Measurements from ENCODE around the gene PGGHG.
A peak's percentile ranks its signal among the peaks of the same experiment; 100 is the strongest.

PGGHG gene

GRCh38 chr11:288478-289397 is at the start of gene PGGHG:
TSS of gene PGGHG (plus strand) at chr11:289126. CDS start at chr11:289817, 691 bp downstream.
- no peak for TF ChIP-seq CTCF (IDR thresholded peaks at IDR 0.05; ENCODE audit: low read depth, low read length)
- H3K4me3 ChIP-seq (ENCODE audit: low read depth, low read length) = peak within 1 kb of the TSS; percentile 43
- no peak for DNase-seq (ENCODE audit: low read depth, low spot score)
- in situ Hi-C loops (cut with HindIII; ENCODE audit: low sequenced_read_pairs) = no loop called here

DNA sequence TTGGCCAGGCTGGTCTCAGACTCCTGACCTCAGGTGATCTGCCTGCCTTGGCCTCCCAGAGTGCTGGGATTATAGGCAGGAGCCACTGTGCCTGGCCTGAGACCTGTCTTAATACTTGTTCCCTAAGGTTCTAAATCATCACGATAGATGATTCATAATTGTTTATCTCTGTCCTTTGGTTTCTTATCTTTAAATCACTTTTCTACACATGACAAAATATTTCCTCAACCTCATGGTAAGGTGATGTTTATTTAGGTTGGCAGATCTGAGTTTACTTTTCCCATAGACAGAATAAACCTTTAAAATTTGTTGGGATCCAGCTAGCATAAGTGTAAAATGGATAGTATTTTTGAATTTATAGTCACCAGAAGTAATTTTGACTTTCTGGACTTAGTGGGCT is 48.6 kb upstream of the PGGHG start:
- no peak for TF ChIP-seq CTCF (IDR thresholded peaks at IDR 0.05; ENCODE audit: low read depth, low read length)
- no peak for DNase-seq (ENCODE audit: low read depth, low spot score)
- in situ Hi-C loops (cut with HindIII; ENCODE audit: low sequenced_read_pairs) = no loop called here
- no peak overlapping the region for H3K4me3 ChIP-seq (ENCODE audit: low read depth, low read length)

- DNase-seq (ENCODE audit: low read depth, low spot score) = no peak
- TF ChIP-seq CTCF (IDR thresholded peaks at IDR 0.05; ENCODE audit: low read depth, low read length) = no peak
- no peak overlapping the region for H3K4me3 ChIP-seq (ENCODE audit: low read depth, low read length)
- in situ Hi-C loops (cut with HindIII; ENCODE audit: low sequenced_read_pairs) = no loop called here
Measured at GRCh38 chr11:241634-242033, 47.3 kb upstream of the PGGHG start.

DNA sequence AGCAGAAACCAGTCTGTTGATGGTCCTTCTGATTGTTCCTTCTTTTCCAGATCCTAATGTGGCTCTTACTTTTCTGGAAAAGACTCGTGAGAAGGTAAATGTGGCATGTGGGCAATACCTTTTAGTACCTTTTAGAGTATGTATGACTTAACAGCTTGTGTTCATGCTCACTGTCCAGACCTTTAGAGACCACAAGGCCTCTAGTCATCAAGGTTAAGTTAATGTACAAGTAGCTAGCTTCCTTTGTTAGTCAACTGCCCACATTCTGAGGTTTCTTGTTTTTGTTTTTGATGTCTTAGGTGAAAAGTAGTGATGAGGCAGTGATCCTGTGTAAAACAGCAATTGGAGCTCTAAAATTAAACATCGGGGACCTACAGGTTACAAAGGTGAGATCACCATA is 44.5 kb upstream of the PGGHG start:
- H3K4me3 ChIP-seq (ENCODE audit: low read depth, low read length) = no peak overlapping the region
- TF ChIP-seq CTCF (IDR thresholded peaks at IDR 0.05; ENCODE audit: low read depth, low read length) = no peak
- in situ Hi-C loops (cut with HindIII; ENCODE audit: low sequenced_read_pairs) = no loop called here
- no peak for DNase-seq (ENCODE audit: low read depth, low spot score)

- DNase-seq (ENCODE audit: low read depth, low spot score) = no peak
- TF ChIP-seq CTCF (IDR thresholded peaks at IDR 0.05; ENCODE audit: low read depth, low read length) = no peak
- no peak overlapping the region for H3K4me3 ChIP-seq (ENCODE audit: low read depth, low read length)
- in situ Hi-C loops (cut with HindIII; ENCODE audit: low sequenced_read_pairs) = no loop called here
Measured at GRCh38 chr11:249062-249461, 39.9 kb upstream of the PGGHG start.

DNA sequence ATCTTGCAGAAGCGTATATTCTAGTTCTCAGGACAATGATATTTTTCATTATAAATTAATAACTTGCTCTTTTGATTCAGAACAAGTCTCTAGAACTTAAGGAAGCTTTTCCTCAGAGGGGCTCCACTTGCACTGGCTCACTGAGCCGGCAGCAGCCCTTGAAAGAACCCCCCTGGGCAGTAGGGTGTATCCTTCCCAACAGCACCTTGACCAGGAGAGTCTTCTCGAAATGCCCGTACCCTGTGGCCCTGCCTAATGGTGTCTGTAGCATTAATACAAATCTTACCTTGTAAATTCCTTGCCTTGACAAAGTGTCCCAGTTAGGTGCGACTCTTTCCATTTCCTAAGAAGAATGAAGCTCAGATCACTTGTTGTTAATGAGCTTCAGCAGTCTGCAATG is 38.7 kb upstream of the PGGHG start:
- in situ Hi-C loops (cut with HindIII; ENCODE audit: low sequenced_read_pairs) = no loop called here
- H3K4me3 ChIP-seq (ENCODE audit: low read depth, low read length) = no peak overlapping the region
- no peak for DNase-seq (ENCODE audit: low read depth, low spot score)
- TF ChIP-seq CTCF (IDR thresholded peaks at IDR 0.05; ENCODE audit: low read depth, low read length) = no peak
